OCI-LY3 (cell line): ENCODE measurements around the gene SYNDIG1.

Experiments used
- EZH2phosphoT487 ChIP-seq: fragments of 200-600 bp; shearing (Covaris generic); IDR thresholded peaks from 2 replicates; pipeline ENCODE4 v1.6.1; 2018; ENCODE audit warnings: antibody characterized with exemption, mixed run types, low read depth
- TF ChIP-seq, protein P1 (sequence below): fragments of 200-600, 300-600 bp; sonication (generic); IDR thresholded peaks from 2 replicates; pipeline ENCODE4 v1.5.1; 2014; ENCODE audit warnings: antibody characterized with exemption, low read length, low read depth

DNA sequence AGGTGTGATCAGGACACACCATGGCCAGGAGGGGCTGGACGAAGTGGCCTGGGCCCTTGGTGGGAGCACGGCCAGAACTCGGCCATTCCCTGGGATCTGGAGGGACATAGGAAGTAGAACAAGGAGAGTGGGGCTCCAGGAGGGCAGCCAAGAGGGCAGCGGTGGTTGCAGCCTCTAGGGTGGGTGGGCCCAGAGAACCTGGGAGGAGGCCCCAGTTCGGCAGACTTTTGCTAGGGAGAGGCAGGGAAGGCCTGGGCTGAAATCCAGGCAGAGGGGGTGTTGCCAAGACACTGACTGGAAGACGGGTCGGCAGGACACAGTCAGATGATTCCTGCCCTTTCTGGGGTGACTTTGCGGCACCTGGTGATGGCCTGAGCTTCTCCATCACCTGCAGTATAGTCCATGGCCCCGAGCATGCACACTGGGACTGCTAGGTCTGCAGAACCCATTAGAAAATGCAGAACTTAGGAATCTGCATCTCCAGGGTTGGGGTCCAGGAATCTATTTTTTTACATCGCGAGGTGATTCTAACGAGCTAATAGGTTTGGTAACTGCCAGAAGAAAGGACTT, 224.8 kb downstream of the SYNDIG1 start:
- TF ChIP-seq, protein P1, sequence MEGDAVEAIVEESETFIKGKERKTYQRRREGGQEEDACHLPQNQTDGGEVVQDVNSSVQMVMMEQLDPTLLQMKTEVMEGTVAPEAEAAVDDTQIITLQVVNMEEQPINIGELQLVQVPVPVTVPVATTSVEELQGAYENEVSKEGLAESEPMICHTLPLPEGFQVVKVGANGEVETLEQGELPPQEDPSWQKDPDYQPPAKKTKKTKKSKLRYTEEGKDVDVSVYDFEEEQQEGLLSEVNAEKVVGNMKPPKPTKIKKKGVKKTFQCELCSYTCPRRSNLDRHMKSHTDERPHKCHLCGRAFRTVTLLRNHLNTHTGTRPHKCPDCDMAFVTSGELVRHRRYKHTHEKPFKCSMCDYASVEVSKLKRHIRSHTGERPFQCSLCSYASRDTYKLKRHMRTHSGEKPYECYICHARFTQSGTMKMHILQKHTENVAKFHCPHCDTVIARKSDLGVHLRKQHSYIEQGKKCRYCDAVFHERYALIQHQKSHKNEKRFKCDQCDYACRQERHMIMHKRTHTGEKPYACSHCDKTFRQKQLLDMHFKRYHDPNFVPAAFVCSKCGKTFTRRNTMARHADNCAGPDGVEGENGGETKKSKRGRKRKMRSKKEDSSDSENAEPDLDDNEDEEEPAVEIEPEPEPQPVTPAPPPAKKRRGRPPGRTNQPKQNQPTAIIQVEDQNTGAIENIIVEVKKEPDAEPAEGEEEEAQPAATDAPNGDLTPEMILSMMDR: no peak
- no peak for TF ChIP-seq EZH2phosphoT487
